ENCODE measurements around the gene SKOR1.

- TF ChIP-seq, protein P1, sequence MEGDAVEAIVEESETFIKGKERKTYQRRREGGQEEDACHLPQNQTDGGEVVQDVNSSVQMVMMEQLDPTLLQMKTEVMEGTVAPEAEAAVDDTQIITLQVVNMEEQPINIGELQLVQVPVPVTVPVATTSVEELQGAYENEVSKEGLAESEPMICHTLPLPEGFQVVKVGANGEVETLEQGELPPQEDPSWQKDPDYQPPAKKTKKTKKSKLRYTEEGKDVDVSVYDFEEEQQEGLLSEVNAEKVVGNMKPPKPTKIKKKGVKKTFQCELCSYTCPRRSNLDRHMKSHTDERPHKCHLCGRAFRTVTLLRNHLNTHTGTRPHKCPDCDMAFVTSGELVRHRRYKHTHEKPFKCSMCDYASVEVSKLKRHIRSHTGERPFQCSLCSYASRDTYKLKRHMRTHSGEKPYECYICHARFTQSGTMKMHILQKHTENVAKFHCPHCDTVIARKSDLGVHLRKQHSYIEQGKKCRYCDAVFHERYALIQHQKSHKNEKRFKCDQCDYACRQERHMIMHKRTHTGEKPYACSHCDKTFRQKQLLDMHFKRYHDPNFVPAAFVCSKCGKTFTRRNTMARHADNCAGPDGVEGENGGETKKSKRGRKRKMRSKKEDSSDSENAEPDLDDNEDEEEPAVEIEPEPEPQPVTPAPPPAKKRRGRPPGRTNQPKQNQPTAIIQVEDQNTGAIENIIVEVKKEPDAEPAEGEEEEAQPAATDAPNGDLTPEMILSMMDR (IDR thresholded peaks at IDR 0.05; ENCODE audit: borderline replicate concordance, extremely low read depth, low read length, poor library complexity, severe bottlenecking) = no peak
- TF ChIP-seq EZH2 (IDR thresholded peaks at IDR 0.05; ENCODE audit: borderline replicate concordance, low read depth, low read length, severe bottlenecking) = no peak
Observed at GRCh38 chr15:67841513-67841762, 16.1 kb downstream of the SKOR1 start.
